ENCODE measurements around the gene MUC20. TPM values are rescaled to one million over a fixed set of nuclear protein-coding genes. Genes with fewer than 3 reads are reported as not detected.

The MUC20 gene
- total RNA-seq, 1 experiment from 2014 or later = not detected

DNA sequence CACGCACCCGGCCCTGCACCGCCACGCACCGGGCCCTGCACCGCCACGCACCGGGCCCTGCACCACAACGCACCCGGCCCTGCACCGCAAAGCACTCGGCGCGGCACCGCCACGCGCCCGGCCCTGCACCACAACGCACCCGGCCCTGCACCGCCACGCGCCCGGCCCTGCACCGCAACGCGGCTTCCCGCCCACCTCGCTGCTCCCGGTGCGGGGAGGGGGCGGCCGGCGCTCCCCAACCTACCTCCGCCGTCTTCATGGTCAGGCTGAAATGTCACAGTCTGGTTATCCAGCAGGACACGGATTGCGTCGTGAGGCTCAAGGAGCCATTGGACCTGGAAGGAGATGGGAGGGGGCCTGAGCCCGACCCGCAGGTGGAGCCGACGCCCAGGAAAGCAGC is 41.8 kb downstream of the MUC20 start:
- TF ChIP-seq POLR2AphosphoS5 (IDR thresholded peaks at IDR 0.05; ENCODE audit: low read depth, low read length) (no peak), SIN3A (IDR thresholded peaks at IDR 0.05; ENCODE audit: borderline replicate concordance, insufficient read depth, low read depth, low read length) (no peak), CTCF (IDR thresholded peaks at IDR 0.05) (no peak), TCF7L2 (IDR thresholded peaks at IDR 0.05; ENCODE audit: low read depth, low read length) (no peak)
- TF ChIP-seq, protein P1, sequence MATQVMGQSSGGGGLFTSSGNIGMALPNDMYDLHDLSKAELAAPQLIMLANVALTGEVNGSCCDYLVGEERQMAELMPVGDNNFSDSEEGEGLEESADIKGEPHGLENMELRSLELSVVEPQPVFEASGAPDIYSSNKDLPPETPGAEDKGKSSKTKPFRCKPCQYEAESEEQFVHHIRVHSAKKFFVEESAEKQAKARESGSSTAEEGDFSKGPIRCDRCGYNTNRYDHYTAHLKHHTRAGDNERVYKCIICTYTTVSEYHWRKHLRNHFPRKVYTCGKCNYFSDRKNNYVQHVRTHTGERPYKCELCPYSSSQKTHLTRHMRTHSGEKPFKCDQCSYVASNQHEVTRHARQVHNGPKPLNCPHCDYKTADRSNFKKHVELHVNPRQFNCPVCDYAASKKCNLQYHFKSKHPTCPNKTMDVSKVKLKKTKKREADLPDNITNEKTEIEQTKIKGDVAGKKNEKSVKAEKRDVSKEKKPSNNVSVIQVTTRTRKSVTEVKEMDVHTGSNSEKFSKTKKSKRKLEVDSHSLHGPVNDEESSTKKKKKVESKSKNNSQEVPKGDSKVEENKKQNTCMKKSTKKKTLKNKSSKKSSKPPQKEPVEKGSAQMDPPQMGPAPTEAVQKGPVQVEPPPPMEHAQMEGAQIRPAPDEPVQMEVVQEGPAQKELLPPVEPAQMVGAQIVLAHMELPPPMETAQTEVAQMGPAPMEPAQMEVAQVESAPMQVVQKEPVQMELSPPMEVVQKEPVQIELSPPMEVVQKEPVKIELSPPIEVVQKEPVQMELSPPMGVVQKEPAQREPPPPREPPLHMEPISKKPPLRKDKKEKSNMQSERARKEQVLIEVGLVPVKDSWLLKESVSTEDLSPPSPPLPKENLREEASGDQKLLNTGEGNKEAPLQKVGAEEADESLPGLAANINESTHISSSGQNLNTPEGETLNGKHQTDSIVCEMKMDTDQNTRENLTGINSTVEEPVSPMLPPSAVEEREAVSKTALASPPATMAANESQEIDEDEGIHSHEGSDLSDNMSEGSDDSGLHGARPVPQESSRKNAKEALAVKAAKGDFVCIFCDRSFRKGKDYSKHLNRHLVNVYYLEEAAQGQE (IDR thresholded peaks at IDR 0.05; ENCODE audit: insufficient read depth in 1 of 2, low read depth in 2 of 2, low read length in 1 of 2) = no peak
- DNase-seq (ENCODE audit: low read depth, low spot score) (no peak), ATAC-seq (no peak)
- ChIA-PET POLR2A (no interaction called here), CTCF (interaction anchor here (0.6 kb wide), 1 partner anchor 467 kb away, joined by 3 read pairs; no protein-coding TSS in a partner anchor)
- no peaks in the 10 kb centered on the region for H3K9me3 ChIP-seq (ENCODE audit: control insufficient read depth, insufficient read depth, low read depth, low read length)
- no peaks in the 10 kb centered on the region for H3K36me3 ChIP-seq (ENCODE audit: control insufficient read depth, insufficient read depth, low read length)
- no peak overlapping the region for H3K27ac ChIP-seq (ENCODE audit: low read length)
- in situ Hi-C loops (cut with HindIII; ENCODE audit: low pct_unique_long_range_greater_than_20kb, low sequenced_read_pairs) (no loop called here), intact Hi-C loops (cut with micrococcal nuclease; ENCODE audit: unreplicated experiment) (no loop called here)
- no peaks in the 10 kb centered on the region for H3K27me3 ChIP-seq (ENCODE audit: control insufficient read depth, insufficient read depth, low read length)
- BruUV-seq (replicated peaks) = no TSS peak
- no peak overlapping the region for H3K4me3 ChIP-seq (ENCODE audit: low read depth in 2 of 2, low read length in 2 of 2)
- no peaks in the 10 kb centered on the region; the same call in 1 of the 2 replicates for H3K4me1 ChIP-seq (ENCODE audit: control insufficient read depth, insufficient read depth, low read length)

DNA sequence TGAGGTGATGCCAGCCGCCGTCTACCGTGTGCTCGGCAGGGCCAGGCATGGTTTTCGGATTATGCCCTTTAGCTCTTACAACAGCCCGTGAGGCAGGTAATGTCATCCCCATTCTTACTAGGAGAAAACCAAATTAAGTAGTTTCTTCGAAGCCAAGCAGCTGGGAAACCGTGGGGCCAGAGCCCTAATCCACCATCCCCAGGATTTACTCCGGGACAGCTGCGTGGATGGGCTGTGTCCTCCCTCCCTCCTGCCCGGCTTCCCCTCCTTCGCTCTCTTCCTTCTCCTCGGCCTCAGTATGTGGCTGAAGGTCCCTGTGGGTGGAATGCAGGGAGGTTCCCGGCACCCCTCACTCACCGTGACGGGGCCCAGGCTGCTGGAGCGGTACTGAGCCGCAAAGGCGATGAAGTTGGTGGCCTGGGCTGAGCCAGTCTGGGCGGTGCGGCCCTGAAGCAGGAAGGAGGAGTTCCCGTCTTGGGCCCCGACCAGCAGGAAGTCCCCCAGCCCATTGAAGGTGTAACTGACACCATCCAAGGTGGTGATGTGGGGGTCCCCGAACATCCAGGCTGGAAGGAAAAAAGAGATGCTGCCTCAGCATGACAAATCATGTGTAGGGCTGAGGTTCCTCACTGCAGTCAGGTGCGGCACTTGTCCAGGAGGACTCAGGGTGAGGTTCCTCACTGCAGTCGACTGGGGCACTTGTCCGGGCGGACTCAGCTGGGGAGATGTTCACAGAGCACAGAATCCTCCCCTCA is 42.5 kb downstream of the MUC20 start:
- Histone ChIP-seq H3K36me3 (ENCODE audit: control insufficient read depth, insufficient read depth, low read length) (no peaks in the 10 kb centered on the region), H3K9me3 (ENCODE audit: control insufficient read depth, insufficient read depth, low read depth, low read length) (no peaks in the 10 kb centered on the region), H3K4me3 (ENCODE audit: low read depth in 2 of 2, low read length in 2 of 2) (no peak overlapping the region), H3K4me1 (ENCODE audit: control insufficient read depth, insufficient read depth, low read length) (no peaks in the 10 kb centered on the region; the same call in 1 of the 2 replicates), H3K27me3 (ENCODE audit: control insufficient read depth, insufficient read depth, low read length) (no peaks in the 10 kb centered on the region), H3K27ac (ENCODE audit: low read length) (no peak overlapping the region)
- ATAC-seq (no peak), DNase-seq (ENCODE audit: low read depth, low spot score) (no peak)
- CTCF ChIA-PET = no interaction called here
- TF ChIP-seq POLR2AphosphoS5 (IDR thresholded peaks at IDR 0.05; ENCODE audit: low read depth, low read length) (no peak), TCF7L2 (IDR thresholded peaks at IDR 0.05; ENCODE audit: low read depth, low read length) (no peak), SIN3A (IDR thresholded peaks at IDR 0.05; ENCODE audit: borderline replicate concordance, insufficient read depth, low read depth, low read length) (no peak), CTCF (IDR thresholded peaks at IDR 0.05) (no peak)
- TF ChIP-seq, protein P1 (IDR thresholded peaks at IDR 0.05; ENCODE audit: insufficient read depth in 1 of 2, low read depth in 2 of 2, low read length in 1 of 2) = no peak
- in situ Hi-C loops (cut with HindIII; ENCODE audit: low pct_unique_long_range_greater_than_20kb, low sequenced_read_pairs) (no loop called here), intact Hi-C loops (cut with micrococcal nuclease; ENCODE audit: unreplicated experiment) (no loop called here)
- POLR2A ChIA-PET = no interaction called here
- BruUV-seq (replicated peaks) = no TSS peak
